Osteoblast (primary cell): ENCODE results near the gene KIF21B. TPM values are rescaled to one million over a fixed set of nuclear protein-coding genes. Genes with fewer than 3 reads are reported as not detected.

Source experiments
- DNase-seq: peaks from one replicate; pipeline ENCODE4 v3.0.0; 2011; ENCODE audit warnings: low spot score, mixed read lengths; ENCODE audit not compliant: insufficient read length; ENCODE audit errors: missing footprints
- H2AFZ ChIP-seq: 2 replicates; pipeline ENCODE4 v1.6.0; 2011; ENCODE audit warnings: mild to moderate bottlenecking, low read length
- H3K27ac ChIP-seq: 2 replicates; pipeline ENCODE4 v1.5.1; 2011; ENCODE audit warnings: mild to moderate bottlenecking, low read depth, low read length, moderate library complexity
- H3K27me3 ChIP-seq: 2 replicates; pipeline ENCODE4 v1.6.0; 2012; ENCODE audit warnings: mild to moderate bottlenecking, control low read depth, inconsistent platforms, low read length, moderate library complexity; ENCODE audit not compliant: insufficient read depth
- H3K36me3 ChIP-seq: 2 replicates; pipeline ENCODE4 v1.5.1; 2011; ENCODE audit warnings: mild to moderate bottlenecking, low read length, control low read depth, moderate library complexity; ENCODE audit not compliant: insufficient read depth
- H3K4me1 ChIP-seq: 2 replicates; pipeline ENCODE4 v1.5.1; 2011; ENCODE audit warnings: mild to moderate bottlenecking, low read length, control low read depth, moderate library complexity; ENCODE audit not compliant: insufficient read depth
- H3K4me2 ChIP-seq: 2 replicates; pipeline ENCODE4 v1.6.0; 2011; ENCODE audit warnings: mild to moderate bottlenecking, low read length; ENCODE audit not compliant: insufficient read depth
- H3K4me3 ChIP-seq: fragments of 200-600 bp; sonication (generic); 3 replicates; pipeline ENCODE4 v1.5.1; 2012; ENCODE audit warnings: mild to moderate bottlenecking, low read length, inconsistent platforms; ENCODE audit not compliant: insufficient read depth
- H3K79me2 ChIP-seq: 2 replicates; pipeline ENCODE4 v1.6.0; 2012; ENCODE audit warnings: mild to moderate bottlenecking, low read length, control low read depth, inconsistent platforms; ENCODE audit not compliant: insufficient read depth
- H3K9me3 ChIP-seq: 2 replicates; pipeline ENCODE4 v1.5.1; 2011; ENCODE audit warnings: low read depth, low read length, control low read depth
- H4K20me1 ChIP-seq: 2 replicates; pipeline ENCODE4 v1.6.0; 2012; ENCODE audit warnings: mild to moderate bottlenecking, low read length, control low read depth; ENCODE audit not compliant: insufficient read depth
- CTCF ChIP-seq: IDR thresholded peaks from 2 replicates; pipeline ENCODE4 v1.5.1; 2011; ENCODE audit warnings: mild to moderate bottlenecking, low read depth, low read length, moderate library complexity; ENCODE audit errors: extremely low read depth
- total RNA-seq: library from RNA; depleted of rRNA; stranded (reverse); fragments of >200 nt; gene quantifications from 2 replicates; pipeline ENCODE4 v1.2.3, GENCODE V29; 2012

The KIF21B gene
- total RNA-seq, 1 donor, result under 0.01 TPM

GRCh38 chr1:200976634-200977033 is 46.9 kb downstream of the KIF21B start:
- no peaks in the 10 kb centered on the region for H3K4me1 ChIP-seq
- H2AFZ ChIP-seq, result no peak overlapping the region
- H4K20me1 ChIP-seq, result no peaks in the 10 kb centered on the region
- H3K79me2 ChIP-seq, result no peaks in the 10 kb centered on the region
- DNase-seq, result peak; percentile 55
- TF ChIP-seq CTCF, result no peak
- no peak overlapping the region for H3K27ac ChIP-seq
- H3K4me2 ChIP-seq, result no peak overlapping the region
- H3K27me3 ChIP-seq, result no peaks in the 10 kb centered on the region
- no peaks in the 10 kb centered on the region for H3K36me3 ChIP-seq
- H3K9me3 ChIP-seq, result no peaks in the 10 kb centered on the region
- no peak overlapping the region for H3K4me3 ChIP-seq

GRCh38 chr1:200975458-200975857 is 48.1 kb downstream of the KIF21B start:
- H3K36me3 ChIP-seq, result no peaks in the 10 kb centered on the region
- H4K20me1 ChIP-seq, result no peaks in the 10 kb centered on the region
- TF ChIP-seq CTCF, result no peak
- H3K4me3 ChIP-seq, result no peak overlapping the region
- no peaks in the 10 kb centered on the region for H3K79me2 ChIP-seq
- no peak overlapping the region for H3K27ac ChIP-seq
- H3K9me3 ChIP-seq, result no peaks in the 10 kb centered on the region
- H3K4me1 ChIP-seq, result no peaks in the 10 kb centered on the region
- DNase-seq, result peak; percentile 70
- no peak overlapping the region for H3K4me2 ChIP-seq
- no peaks in the 10 kb centered on the region for H3K27me3 ChIP-seq
- no peak overlapping the region for H2AFZ ChIP-seq

DNA sequence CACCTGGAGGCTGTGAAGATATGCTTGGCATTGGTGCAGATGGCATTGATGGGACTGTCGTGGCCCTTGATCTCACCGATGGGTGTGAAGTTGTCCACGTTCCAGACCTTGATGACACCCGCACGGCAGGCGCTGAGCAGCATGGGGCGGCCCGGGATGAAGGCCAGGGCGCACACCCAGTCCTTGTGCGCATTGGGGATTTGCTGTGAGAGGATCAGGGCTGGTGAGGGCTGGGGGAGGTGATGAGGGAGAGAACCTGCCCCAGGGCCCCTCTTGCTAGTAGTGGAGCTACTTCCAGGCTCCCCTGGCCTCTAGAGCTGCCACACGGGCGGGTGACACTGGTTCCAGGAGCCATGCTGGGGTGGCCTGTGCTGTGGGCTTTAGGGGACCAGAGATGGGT is 48.8 kb downstream of the KIF21B start:
- Histone ChIP-seq H3K27ac (no peak overlapping the region), H2AFZ (no peak overlapping the region), H4K20me1 (no peaks in the 10 kb centered on the region), H3K4me2 (no peak overlapping the region), H3K4me3 (no peak overlapping the region), H3K36me3 (no peaks in the 10 kb centered on the region), H3K27me3 (no peaks in the 10 kb centered on the region), H3K9me3 (no peaks in the 10 kb centered on the region), H3K79me2 (no peaks in the 10 kb centered on the region), H3K4me1 (no peaks in the 10 kb centered on the region)
- TF ChIP-seq CTCF, result no peak
- peak; percentile 79 for DNase-seq

DNA sequence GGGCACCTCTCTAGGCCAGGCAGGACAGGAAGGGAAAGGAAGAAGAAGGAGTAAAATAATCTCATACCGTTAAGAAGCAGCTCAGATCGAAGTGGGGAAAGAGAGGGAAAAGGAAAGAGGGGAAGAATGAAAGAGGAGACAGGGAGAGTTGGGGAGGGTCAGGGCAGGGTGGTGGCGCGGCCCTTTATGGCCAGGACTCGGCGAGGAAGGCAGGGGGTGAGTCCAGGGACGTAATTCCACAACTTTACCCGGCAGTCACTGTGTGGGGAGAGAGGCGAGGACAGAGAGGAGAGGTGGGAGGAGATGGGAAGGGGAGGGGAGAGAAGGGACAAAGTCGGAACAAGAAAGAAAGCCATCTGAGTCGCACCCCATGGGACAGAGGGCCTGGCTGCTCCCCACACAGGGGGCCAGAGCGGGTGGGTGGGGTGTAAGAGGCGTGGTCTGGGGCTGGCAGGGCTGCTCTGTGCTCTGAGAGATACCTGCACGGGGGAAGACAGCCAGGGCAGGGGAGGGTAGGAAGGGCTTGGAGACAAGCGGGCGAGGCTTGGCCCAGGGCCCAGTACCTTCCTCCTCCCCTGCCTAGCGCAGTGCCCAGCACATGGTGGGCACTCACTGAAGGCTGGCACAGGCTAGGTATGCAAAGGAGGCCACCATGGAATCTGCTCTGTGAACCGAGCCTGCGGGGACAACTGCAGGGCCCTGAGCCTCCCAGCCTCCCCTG is 49.4 kb downstream of the KIF21B start:
- Histone ChIP-seq H3K9me3 (no peaks in the 10 kb centered on the region), H4K20me1 (no peaks in the 10 kb centered on the region), H3K27ac (no peak overlapping the region), H2AFZ (no peak overlapping the region), H3K79me2 (no peaks in the 10 kb centered on the region), H3K4me3 (no peak overlapping the region), H3K4me2 (no peak overlapping the region), H3K4me1 (no peaks in the 10 kb centered on the region), H3K36me3 (no peaks in the 10 kb centered on the region), H3K27me3 (no peaks in the 10 kb centered on the region)
- peak; percentile 27 for DNase-seq
- TF ChIP-seq CTCF, result no peak
